HL-60 (cell line): Measurements from ENCODE around the gene CBLN1.

Experiments used
- CTCF ChIP-seq: IDR thresholded peaks from one replicate; pipeline ENCODE4 v1.5.1; 2011; ENCODE audit warnings: low read length, control low read depth, inconsistent platforms; ENCODE audit not compliant: insufficient read depth
- POLR2AphosphoS5 ChIP-seq: IDR thresholded peaks from 2 replicates; pipeline ENCODE4 v1.6.1; 2012; ENCODE audit warnings: low read depth
- REST ChIP-seq: IDR thresholded peaks from 2 replicates; pipeline ENCODE4 v1.6.1; 2012; ENCODE audit warnings: low read depth; ENCODE audit not compliant: insufficient replicate concordance
- SPI1 ChIP-seq: IDR thresholded peaks from 2 replicates; pipeline ENCODE4 v1.6.1; 2012; ENCODE audit warnings: low read depth, mild to moderate bottlenecking, borderline replicate concordance

DNA sequence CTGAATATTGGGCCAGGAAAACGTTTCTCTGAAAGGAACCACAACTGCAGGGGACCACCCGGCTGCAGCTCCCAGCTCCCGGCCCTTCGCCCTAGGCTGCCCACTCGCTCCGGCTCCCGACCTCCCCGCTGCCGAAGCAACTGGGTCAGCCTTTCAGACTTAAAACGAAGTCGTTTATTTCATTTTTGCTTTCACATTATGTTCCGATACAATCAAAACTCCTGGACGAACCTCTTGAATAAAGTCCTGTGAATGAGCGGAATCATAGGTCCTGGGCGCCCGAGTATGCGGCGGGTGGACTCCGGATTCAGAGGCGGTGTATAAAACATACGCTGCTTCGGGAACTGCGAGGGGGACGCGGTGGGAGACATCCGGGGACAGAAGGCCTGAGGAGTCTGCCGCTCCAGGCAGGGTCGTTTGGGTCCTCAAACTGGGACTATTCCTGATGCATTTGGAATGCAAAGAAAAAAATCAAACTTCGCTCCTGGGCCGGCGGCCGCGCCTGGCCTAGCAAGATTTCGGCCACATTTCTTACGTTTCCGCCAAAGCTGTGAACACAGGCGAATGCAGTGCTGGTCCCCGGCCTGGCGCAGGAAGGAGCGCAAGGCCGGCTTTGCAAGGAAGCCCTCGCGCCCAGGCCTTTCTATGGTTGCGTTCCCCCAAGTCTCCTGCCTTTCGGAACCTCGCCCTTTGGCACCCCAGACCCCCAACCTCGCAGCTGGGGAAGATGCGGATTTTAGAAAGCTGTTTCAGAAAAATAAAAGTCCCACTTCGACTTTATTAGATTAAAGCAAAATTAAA, 3.7 kb downstream of the CBLN1 start:
- TF ChIP-seq REST (no peak), CTCF (no peak), POLR2AphosphoS5 (no peak), SPI1 (no peak)
